ENCODE results near the gene FAM50A. TPM values are rescaled to one million over a fixed set of nuclear protein-coding genes. Genes with fewer than 3 reads are reported as not detected.
A peak's percentile ranks its signal among the peaks of the same experiment; 100 is the strongest.

FAM50A gene
- total and polyA plus RNA-seq, 2 experiments from 2014 or later = 81.8 to 147 TPM

- no peak overlapping the region for H3K4me3 ChIP-seq
- H3K4me1 ChIP-seq (ENCODE audit: low read depth) = no peaks in the 10 kb centered on the region
- no peak for DNase-seq (ENCODE audit: low read depth in 1 of 2, low spot score in 1 of 2)
- TF ChIP-seq CTCF (IDR thresholded peaks at IDR 0.05; ENCODE audit: low read depth, low read length) = no peak
- no peaks in the 10 kb centered on the region for H3K9me3 ChIP-seq (ENCODE audit: low read depth)
- no peak overlapping the region for H3K27ac ChIP-seq
- H3K36me3 ChIP-seq = no peaks in the 10 kb centered on the region
- no peaks in the 10 kb centered on the region for H3K27me3 ChIP-seq
Measured at GRCh38 chrX:154434394-154435168, 9.4 kb upstream of the FAM50A start.

- no peaks in the 10 kb centered on the region for H3K36me3 ChIP-seq
- no peak overlapping the region for H3K27ac ChIP-seq
- no peaks in the 10 kb centered on the region for H3K27me3 ChIP-seq
- H3K4me3 ChIP-seq = no peak overlapping the region
- H3K9me3 ChIP-seq (ENCODE audit: low read depth) = no peaks in the 10 kb centered on the region
- no peak for DNase-seq (ENCODE audit: low read depth in 1 of 2, low spot score in 1 of 2)
- TF ChIP-seq CTCF (IDR thresholded peaks at IDR 0.05; ENCODE audit: low read depth, low read length) = no peak
- H3K4me1 ChIP-seq (ENCODE audit: low read depth) = no peaks in the 10 kb centered on the region
Measured at GRCh38 chrX:154435171-154435733, 8.7 kb upstream of the FAM50A start.

GRCh38 chrX:154436374-154436982 lies 7.5 kb upstream of the FAM50A start:
- DNase-seq (ENCODE audit: low read depth in 1 of 2, low spot score in 1 of 2) = peak; percentile 46 to 61
- Histone ChIP-seq H3K36me3 (no peaks in the 10 kb centered on the region), H3K4me3 (peak overlapping the region; percentile 74), H3K27ac (peak overlapping the region; percentile 99), H3K27me3 (no peaks in the 10 kb centered on the region), H3K9me3 (ENCODE audit: low read depth) (no peaks in the 10 kb centered on the region), H3K4me1 (ENCODE audit: low read depth) (no peaks in the 10 kb centered on the region)
- no peak for TF ChIP-seq CTCF (IDR thresholded peaks at IDR 0.05; ENCODE audit: low read depth, low read length)

GRCh38 chrX:154436983-154437752 lies 6.8 kb upstream of the FAM50A start, which contains the start of gene GDI1:
Gene GDI1, plus strand, starts transcription at chrX:154437154. Its CDS starts 101 bp downstream, at chrX:154437255.
- Histone ChIP-seq H3K4me3 (peak within 1 kb of the TSS; percentile 74), H3K27ac (peak within 1 kb of the TSS; percentile 99), H3K36me3 (no peaks in the 10 kb centered on the region), H3K27me3 (no peaks in the 10 kb centered on the region), H3K9me3 (ENCODE audit: low read depth) (no peaks in the 10 kb centered on the region), H3K4me1 (ENCODE audit: low read depth) (no peaks in the 10 kb centered on the region)
- TF ChIP-seq CTCF (IDR thresholded peaks at IDR 0.05; ENCODE audit: low read depth, low read length) = no peak
- peak; percentile 59 to 64 for DNase-seq (ENCODE audit: low read depth in 1 of 2, low spot score in 1 of 2)
